ENCODE results near the gene SLC6A17.

DNA sequence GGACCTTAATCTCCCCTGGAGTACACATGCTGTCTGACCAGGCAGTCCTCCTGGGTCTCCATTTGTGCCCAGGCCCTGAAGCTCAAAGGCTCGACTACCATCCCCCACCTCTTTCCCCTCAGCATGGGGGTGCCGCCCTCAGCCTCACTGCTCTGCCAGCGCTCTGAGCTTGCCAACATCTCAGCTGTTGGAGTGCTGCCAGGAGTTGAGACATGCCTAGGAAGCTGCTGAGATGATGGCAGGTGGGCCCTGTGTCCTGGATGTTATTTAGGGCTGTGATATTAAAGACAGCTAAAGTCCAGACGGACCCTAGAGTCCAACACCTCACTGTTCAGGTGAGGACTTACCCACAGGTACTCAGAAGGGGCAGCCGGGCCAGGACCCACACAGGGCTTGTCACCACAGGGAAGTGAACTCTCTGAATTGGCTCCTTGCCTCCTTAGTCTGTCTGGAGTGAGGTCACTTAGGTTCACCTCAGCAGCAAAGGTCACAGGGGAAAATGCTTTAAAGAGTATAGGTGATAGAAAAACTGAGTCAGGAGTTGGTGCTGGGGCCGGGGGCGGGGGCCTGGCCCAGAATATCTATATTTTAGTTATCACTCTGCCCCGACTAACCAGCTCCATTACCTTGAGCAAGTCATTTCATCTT, 40.1 kb downstream of the SLC6A17 start:
- TF ChIP-seq, protein P1, sequence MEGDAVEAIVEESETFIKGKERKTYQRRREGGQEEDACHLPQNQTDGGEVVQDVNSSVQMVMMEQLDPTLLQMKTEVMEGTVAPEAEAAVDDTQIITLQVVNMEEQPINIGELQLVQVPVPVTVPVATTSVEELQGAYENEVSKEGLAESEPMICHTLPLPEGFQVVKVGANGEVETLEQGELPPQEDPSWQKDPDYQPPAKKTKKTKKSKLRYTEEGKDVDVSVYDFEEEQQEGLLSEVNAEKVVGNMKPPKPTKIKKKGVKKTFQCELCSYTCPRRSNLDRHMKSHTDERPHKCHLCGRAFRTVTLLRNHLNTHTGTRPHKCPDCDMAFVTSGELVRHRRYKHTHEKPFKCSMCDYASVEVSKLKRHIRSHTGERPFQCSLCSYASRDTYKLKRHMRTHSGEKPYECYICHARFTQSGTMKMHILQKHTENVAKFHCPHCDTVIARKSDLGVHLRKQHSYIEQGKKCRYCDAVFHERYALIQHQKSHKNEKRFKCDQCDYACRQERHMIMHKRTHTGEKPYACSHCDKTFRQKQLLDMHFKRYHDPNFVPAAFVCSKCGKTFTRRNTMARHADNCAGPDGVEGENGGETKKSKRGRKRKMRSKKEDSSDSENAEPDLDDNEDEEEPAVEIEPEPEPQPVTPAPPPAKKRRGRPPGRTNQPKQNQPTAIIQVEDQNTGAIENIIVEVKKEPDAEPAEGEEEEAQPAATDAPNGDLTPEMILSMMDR (IDR thresholded peaks at IDR 0.05; ENCODE audit: low read length) = no peak
- TF ChIP-seq EZH2 (optimal IDR thresholded peaks at IDR 0.05; ENCODE audit: low read depth, low read length) (no peak), EZH2phosphoT487 (IDR thresholded peaks at IDR 0.05; ENCODE audit: low read length) (no peak)

Data from MM.1S (cell line).